Hepatocyte (in vitro differentiated cells): ENCODE measurements around the gene TRIOBP.

ENCODE experiments used
- CTCF ChIP-seq: fragments of 200-600 bp; sonication (generic); IDR thresholded peaks from 2 replicates; pipeline ENCODE4 v1.5.1; 2016; ENCODE audit warnings: antibody characterized with exemption, mild to moderate bottlenecking; ENCODE audit not compliant: poor library complexity
- EZH2phosphoT487 ChIP-seq: fragments of 200-600 bp; sonication (generic); IDR thresholded peaks from one replicate; pipeline ENCODE4 v1.6.1; 2018; ENCODE audit warnings: antibody characterized with exemption, mild to moderate bottlenecking, low read depth, moderate library complexity; ENCODE audit not compliant: unreplicated experiment, severe bottlenecking

- no peak for TF ChIP-seq CTCF
- TF ChIP-seq EZH2phosphoT487, result no peak
These were observed 48.9 kb upstream of the TRIOBP start for GRCh38 chr22:37647928-37648327.
